ENCODE data around the gene MLLT3. TPM values are rescaled to one million over a fixed set of nuclear protein-coding genes. Genes with fewer than 3 reads are reported as not detected.
A peak's percentile ranks its signal among the peaks of the same experiment; 100 is the strongest.

Gene MLLT3
- total RNA-seq, 1 experiment from 2014 or later: 24.2 TPM

GRCh38 chr9:20594608-20595007 is 27.7 kb downstream of the MLLT3 start:
- POLR2A ChIA-PET (ENCODE audit: low non-redundant PET): no interaction called here
- intact Hi-C loops (cut with micrococcal nuclease; ENCODE audit: unreplicated experiment): no loop called here
- TF ChIP-seq EZH2 (IDR thresholded peaks at IDR 0.05; ENCODE audit: borderline replicate concordance, low read depth, low read length, poor library complexity, severe bottlenecking) (no peak), CTCF (conservative IDR thresholded peaks at IDR 0.05; ENCODE audit: low read depth, low read length) (no peak)

GRCh38 chr9:20593537-20593936 is 28.8 kb downstream of the MLLT3 start:
- intact Hi-C loops (cut with micrococcal nuclease; ENCODE audit: unreplicated experiment): no loop called here
- Histone ChIP-seq H3K27me3 (replicated peaks; ENCODE audit: insufficient read depth, low read depth, low read length, poor library complexity) (no peaks in the 10 kb centered on the region), H3K36me3 (ENCODE audit: insufficient read depth, low read length, poor library complexity, severe bottlenecking) (no peaks in the 10 kb centered on the region), H3K4me1 (ENCODE audit: insufficient read depth, low read length, poor library complexity, severe bottlenecking) (peaks cover 18% of the 10 kb centered on the region), H3K9me3 (ENCODE audit: low read depth, low read length, poor library complexity, severe bottlenecking) (no peaks in the 10 kb centered on the region), H3K4me3 (ENCODE audit: low read depth, low read length, poor library complexity, severe bottlenecking) (no peak overlapping the region), H3K27ac (ENCODE audit: low read depth, low read length, poor library complexity, severe bottlenecking) (no peak overlapping the region)
- CTCF ChIA-PET: no interaction called here
- DNase-seq (ENCODE audit: low spot score): peak; percentile 73
- BruUV-seq (replicated peaks): no TSS peak
- POLR2A ChIA-PET (ENCODE audit: low non-redundant PET): interaction anchor here (0.7 kb wide), 1 partner anchor 334 kb away, joined by 7 read pairs; no protein-coding TSS in a partner anchor
- TF ChIP-seq EZH2 (IDR thresholded peaks at IDR 0.05; ENCODE audit: borderline replicate concordance, low read depth, low read length, poor library complexity, severe bottlenecking) (no peak), CTCF (conservative IDR thresholded peaks at IDR 0.05; ENCODE audit: low read depth, low read length) (no peak)

More at GRCh38 chr9:20594608-20595007, 27.7 kb downstream of the MLLT3 start:
- no peaks in the 10 kb centered on the region for H3K9me3 ChIP-seq (ENCODE audit: low read depth, low read length, poor library complexity, severe bottlenecking)
- no peak overlapping the region for H3K4me3 ChIP-seq (ENCODE audit: low read depth, low read length, poor library complexity, severe bottlenecking)
- H3K27ac ChIP-seq (ENCODE audit: low read depth, low read length, poor library complexity, severe bottlenecking): no peak overlapping the region
- H3K36me3 ChIP-seq (ENCODE audit: insufficient read depth, low read length, poor library complexity, severe bottlenecking): no peaks in the 10 kb centered on the region
- no peaks in the 10 kb centered on the region for H3K27me3 ChIP-seq (replicated peaks; ENCODE audit: insufficient read depth, low read depth, low read length, poor library complexity)
- peaks cover 18% of the 10 kb centered on the region for H3K4me1 ChIP-seq (ENCODE audit: insufficient read depth, low read length, poor library complexity, severe bottlenecking)
- no peak for DNase-seq (ENCODE audit: low spot score)
- CTCF ChIA-PET: no interaction called here
- BruUV-seq (replicated peaks): no TSS peak

GRCh38 chr9:20593105-20593504 is 29.2 kb downstream of the MLLT3 start:
- TF ChIP-seq CTCF (conservative IDR thresholded peaks at IDR 0.05; ENCODE audit: low read depth, low read length): no peak
- TF ChIP-seq EZH2 (IDR thresholded peaks at IDR 0.05; ENCODE audit: borderline replicate concordance, low read depth, low read length, poor library complexity, severe bottlenecking): no peak
- Histone ChIP-seq H3K27me3 (replicated peaks; ENCODE audit: insufficient read depth, low read depth, low read length, poor library complexity) (no peaks in the 10 kb centered on the region), H3K4me1 (ENCODE audit: insufficient read depth, low read length, poor library complexity, severe bottlenecking) (peaks cover 18% of the 10 kb centered on the region), H3K9me3 (ENCODE audit: low read depth, low read length, poor library complexity, severe bottlenecking) (no peaks in the 10 kb centered on the region), H3K36me3 (ENCODE audit: insufficient read depth, low read length, poor library complexity, severe bottlenecking) (no peaks in the 10 kb centered on the region), H3K27ac (ENCODE audit: low read depth, low read length, poor library complexity, severe bottlenecking) (no peak overlapping the region), H3K4me3 (ENCODE audit: low read depth, low read length, poor library complexity, severe bottlenecking) (no peak overlapping the region)
- BruUV-seq (replicated peaks): no TSS peak
- ChIA-PET POLR2A (ENCODE audit: low non-redundant PET) (interaction anchor here (0.7 kb wide), 1 partner anchor 334 kb away, joined by 7 read pairs; no protein-coding TSS in a partner anchor), CTCF (no interaction called here)
- DNase-seq (ENCODE audit: low spot score): no peak
- intact Hi-C loops (cut with micrococcal nuclease; ENCODE audit: unreplicated experiment): no loop called here
